LoVo (cell line): ENCODE data around the gene RAMACL.
"Not testable (repeated sequence)": the region's sequence is repeated elsewhere in the genome, so short reads cannot be mapped to it uniquely, and the experiment has no call there.

Experiments used
- DNase-seq: peaks from one replicate; pipeline ENCODE4 v3.0.0-alpha.2; 2016; ENCODE audit warnings: low spot score

The RAMACL gene

GRCh38 chr6:166586424-166587156, at the start of gene RAMACL:
TSS of gene RAMACL (minus strand) at chr6:166586678. CDS start at chr6:166586477, 201 bp downstream.
- DNase-seq = no peak

GRCh38 chr6:166635013-166635970, 48.8 kb upstream of the RAMACL start:
- no peak for DNase-seq

- DNase-seq = not testable (repeated sequence)
These were observed 48.1 kb upstream of the RAMACL start for GRCh38 chr6:166634581-166634980.

- no peak for DNase-seq
These were observed 47.5 kb upstream of the RAMACL start for GRCh38 chr6:166633732-166634535.

- DNase-seq = no peak
These were observed 46.3 kb upstream of the RAMACL start for GRCh38 chr6:166632731-166633130.

GRCh38 chr6:166630462-166630861, 44.0 kb upstream of the RAMACL start:
- DNase-seq = no peak

GRCh38 chr6:166629628-166630027, 43.1 kb upstream of the RAMACL start:
- DNase-seq = no peak

GRCh38 chr6:166627875-166628801, 41.7 kb upstream of the RAMACL start:
- DNase-seq = peak; percentile 42

GRCh38 chr6:166627033-166627874, 40.8 kb upstream of the RAMACL start, which contains the start of gene RPS6KA2:
TSS of gene RPS6KA2 (minus strand) at chr6:166627251. CDS start at chr6:166627019, 232 bp downstream.
- peak; percentile 93 for DNase-seq

GRCh38 chr6:166626177-166627032, 39.9 kb upstream of the RAMACL start:
- DNase-seq = no peak

- no peak for DNase-seq
These were observed 38.9 kb upstream of the RAMACL start for GRCh38 chr6:166625356-166625755.

GRCh38 chr6:166624275-166624674, 37.8 kb upstream of the RAMACL start:
- DNase-seq = no peak

GRCh38 chr6:166623318-166623717, 36.8 kb upstream of the RAMACL start:
- DNase-seq = no peak

- DNase-seq = no peak
These were observed 34.6 kb upstream of the RAMACL start for GRCh38 chr6:166621114-166621540.

GRCh38 chr6:166620478-166621113, 34.1 kb upstream of the RAMACL start:
- no peak for DNase-seq

- DNase-seq = peak; percentile 6
These were observed 33.4 kb upstream of the RAMACL start for GRCh38 chr6:166619912-166620311.

- no peak for DNase-seq
These were observed 32.6 kb upstream of the RAMACL start for GRCh38 chr6:166618866-166619761.
